Measurements from ENCODE around the gene FAM171A1.
"Not testable (repeated sequence)": the region's sequence is repeated elsewhere in the genome, so short reads cannot be mapped to it uniquely, and the experiment has no call there.

The FAM171A1 gene

DNA sequence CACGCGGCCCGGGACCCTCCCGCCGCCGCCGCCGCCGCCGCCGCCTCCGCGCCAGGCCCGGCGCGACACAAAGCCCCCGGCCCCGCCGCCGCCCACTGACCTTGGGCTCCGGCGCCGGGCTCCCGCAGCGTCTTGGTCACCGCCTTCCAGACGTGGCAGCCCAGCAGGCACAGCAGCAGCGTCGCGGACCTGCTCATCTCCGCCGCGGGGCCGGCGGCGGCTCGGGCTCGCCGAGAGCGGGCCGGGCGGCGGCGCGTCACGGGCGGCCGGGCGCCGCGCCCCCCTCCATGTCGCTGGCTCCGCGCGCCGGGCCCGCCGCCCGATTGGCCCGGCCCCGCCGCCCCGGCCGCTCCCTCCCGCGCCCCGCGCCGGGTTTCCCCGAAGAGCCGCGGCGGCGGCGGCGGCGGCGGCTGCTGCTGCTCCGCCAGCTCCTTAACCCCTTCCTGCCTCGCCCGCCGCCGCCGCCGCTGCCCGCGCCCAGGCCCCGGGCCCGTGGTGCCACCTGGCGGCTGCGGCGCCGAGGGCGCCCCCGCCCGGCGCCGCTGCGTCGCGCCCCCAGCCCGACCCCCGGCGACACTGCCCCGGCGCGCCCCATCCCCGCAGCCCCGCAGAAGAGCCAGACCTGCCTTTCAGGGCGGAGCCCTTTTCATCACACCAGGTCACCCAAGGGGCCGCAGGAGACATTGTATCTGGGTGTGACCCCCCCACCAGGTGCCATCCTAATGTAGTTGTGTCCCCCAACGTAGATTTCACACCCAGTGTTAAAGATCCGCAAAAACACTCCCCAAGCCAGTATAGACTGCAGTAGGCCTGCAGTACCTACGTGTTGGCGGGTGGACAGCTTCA is at the start of gene FAM171A1:
Gene FAM171A1, minus strand, starts transcription at position 434 of the 846 bp plus-strand sequence. Its CDS starts 237 bp downstream, at position 197.
- DNase-seq, result peak; percentile 74

- no peak for DNase-seq
Observed at GRCh38 chr10:15420858-15421257, 49.8 kb upstream of the FAM171A1 start.

DNA sequence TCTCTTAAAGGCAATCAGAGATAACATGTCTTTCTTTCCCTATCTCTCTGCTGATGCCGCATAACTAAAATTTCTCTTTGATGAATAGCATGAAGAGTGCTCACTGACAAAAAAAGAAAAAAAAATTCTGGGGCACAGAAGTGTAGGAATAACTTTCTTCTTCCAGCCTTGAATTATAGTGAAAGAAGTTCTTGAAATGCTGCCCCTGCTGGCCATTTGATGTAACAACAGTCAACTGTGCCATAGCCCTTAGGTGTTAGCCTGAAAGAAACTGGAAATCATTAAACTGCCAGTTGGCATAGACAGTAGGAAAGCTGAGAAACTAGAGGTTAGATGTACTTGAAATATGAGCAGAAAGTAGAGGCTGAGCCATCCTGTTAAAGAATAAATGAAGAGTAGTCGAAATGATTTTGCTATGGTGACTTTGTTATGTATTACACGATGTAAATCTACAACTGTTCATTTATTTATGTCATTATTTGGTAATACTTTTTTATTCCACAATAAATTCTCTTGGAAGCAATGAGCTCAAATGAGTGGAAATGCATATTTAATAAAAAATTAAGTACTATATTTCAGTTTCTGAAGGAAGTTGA is 48.3 kb upstream of the FAM171A1 start:
- peak; percentile 30 for DNase-seq

GRCh38 chr10:15416034-15416433 is 44.9 kb upstream of the FAM171A1 start:
- no peak for DNase-seq

GRCh38 chr10:15411010-15411409 is 39.9 kb upstream of the FAM171A1 start:
- no peak for DNase-seq

- not testable (repeated sequence) for DNase-seq
Observed at GRCh38 chr10:15409350-15409749, 38.3 kb upstream of the FAM171A1 start.

- DNase-seq, result no peak
Observed at GRCh38 chr10:15408557-15408956, 37.5 kb upstream of the FAM171A1 start.

GRCh38 chr10:15405319-15405718 is 34.2 kb upstream of the FAM171A1 start:
- DNase-seq, result no peak

DNA sequence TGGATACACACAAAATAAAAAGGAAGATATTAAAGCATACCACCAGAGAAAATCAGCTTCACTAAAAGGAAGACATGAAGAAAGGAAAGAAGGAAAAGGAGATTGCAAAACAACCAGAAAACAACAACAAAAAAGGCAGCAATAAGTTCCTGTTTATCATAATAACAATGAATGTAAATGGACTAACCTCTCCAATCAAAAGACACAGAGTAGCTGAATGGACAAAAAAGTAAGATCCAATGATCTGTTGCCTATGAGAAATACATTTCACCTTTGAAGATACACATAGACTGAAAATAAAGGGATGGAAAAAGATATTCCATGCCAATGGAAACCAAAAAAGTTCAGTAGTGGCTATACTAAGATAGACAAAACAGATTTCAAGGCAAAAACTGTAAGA is 30.3 kb upstream of the FAM171A1 start:
- DNase-seq, result no peak

DNA sequence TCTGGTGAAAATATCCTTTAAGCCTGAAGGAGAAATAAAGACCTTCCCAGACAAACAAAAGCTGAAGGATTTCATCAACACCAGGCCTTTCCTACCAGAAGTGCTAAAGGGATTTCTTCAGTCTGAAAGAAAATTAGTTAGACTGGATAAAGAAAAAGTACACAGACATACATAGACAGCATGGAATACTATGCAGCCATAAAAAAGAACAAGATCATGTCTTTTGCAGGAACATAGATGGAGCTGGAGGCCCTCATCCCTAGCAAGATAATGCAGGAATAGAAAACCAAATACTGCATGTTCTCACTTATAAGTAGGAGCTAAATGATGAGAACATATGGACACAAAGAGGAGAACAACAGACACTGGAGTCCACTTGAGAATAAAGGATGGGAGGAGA is 29.4 kb upstream of the FAM171A1 start:
- not testable (repeated sequence) for DNase-seq

GRCh38 chr10:15399060-15399661 is 28.1 kb upstream of the FAM171A1 start:
- no peak for DNase-seq

- DNase-seq, result no peak
Observed at GRCh38 chr10:15395935-15396334, 24.8 kb upstream of the FAM171A1 start.

DNA sequence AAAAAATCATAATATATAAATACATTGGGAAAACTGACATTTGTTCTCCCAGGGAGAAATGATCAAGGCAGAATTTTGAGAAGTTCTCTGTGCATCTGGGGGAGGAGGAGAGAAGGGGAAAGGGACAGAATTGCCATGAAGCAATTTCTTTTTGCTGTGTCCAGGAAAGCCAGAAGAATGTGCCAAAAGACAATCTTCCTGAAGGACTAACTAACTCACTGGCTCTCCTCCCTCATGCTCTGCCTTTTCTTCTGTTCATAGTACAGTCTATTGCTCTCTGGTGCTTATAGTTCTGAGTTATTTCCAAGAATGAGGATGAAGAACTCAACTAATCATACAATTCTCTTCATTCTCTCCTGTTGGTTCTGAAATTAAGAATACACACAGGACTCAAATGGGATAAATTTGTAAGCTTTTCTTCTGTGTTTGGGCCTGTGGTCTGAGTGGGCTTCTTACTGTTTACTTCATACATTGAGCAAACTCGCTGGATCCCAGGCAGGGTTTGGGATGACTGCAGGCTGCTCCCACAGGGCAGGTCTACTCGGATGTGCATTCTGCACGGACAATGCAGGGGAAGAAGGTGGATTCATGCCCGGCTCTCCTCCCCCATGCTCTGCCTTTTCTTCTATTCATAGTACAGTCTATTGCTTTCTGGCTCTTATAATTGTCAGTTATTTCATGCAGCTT is 22.2 kb upstream of the FAM171A1 start:
- DNase-seq, result no peak

DNA sequence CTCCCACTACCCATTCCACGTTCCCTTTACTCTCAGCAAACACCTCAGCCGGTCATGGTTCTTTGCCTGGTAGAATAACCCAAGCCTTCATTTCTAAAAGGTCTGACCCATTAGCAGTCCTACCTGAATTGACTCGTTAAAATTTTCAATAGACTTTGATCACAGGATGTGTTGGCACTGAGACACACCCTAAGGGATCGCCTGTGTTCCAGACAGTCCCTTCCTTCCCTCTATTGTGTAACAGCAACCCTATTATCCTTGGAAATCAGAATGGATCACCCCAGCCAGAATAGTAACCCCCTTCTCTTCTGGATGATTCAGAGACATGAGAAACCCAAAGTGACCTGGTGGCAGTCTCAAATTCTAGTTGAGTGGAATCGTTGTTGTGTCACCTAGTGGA is 20.4 kb upstream of the FAM171A1 start:
- DNase-seq, result no peak

- not testable (repeated sequence) for DNase-seq
Observed at GRCh38 chr10:15388172-15388571, 17.1 kb upstream of the FAM171A1 start.

DNA sequence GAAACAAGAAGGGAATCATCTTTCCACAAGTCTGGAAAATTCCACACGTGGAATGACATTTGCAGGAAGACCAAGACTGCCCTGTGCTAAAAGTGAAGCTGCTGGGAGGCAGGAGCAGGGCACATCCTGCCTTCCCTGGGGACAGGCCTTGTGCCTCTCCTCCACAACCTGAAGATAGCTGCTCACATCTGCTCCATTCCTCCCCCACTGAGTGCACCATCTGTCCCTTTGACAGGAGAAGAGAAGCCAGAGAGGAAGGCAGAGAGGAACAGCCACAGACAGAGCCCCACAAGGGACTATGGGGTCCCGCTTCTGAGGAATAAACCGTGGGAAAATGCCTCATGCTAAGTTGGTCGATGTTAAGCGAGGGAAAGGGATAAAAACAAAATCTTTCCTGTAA is 15.9 kb upstream of the FAM171A1 start:
- DNase-seq, result no peak

- no peak for DNase-seq
Observed at GRCh38 chr10:15385552-15386455, 14.7 kb upstream of the FAM171A1 start.

- no peak for DNase-seq
Observed at GRCh38 chr10:15381420-15381819, 10.3 kb upstream of the FAM171A1 start.

- DNase-seq, result no peak
Observed at GRCh38 chr10:15379078-15379477, 8.0 kb upstream of the FAM171A1 start.

DNA sequence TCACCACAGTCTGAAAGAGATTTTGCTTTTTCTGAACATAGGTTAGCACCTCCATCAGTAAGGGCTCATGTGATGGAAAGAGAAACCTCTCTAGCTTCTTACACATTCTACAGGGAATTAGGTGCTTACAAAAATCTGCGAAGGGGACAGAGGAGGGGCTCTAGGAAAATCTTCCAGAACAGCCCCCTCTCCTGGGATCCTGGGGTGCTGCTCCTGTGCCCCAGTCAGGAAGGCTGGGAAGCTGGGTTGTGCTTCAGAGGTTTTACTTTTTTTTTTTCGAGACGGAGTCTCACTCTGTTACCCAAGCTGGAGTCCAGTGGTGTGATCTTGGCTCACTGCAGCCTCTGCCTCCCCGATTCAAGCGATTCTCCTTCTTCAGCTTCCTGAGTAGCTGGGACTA is 7.5 kb upstream of the FAM171A1 start:
- DNase-seq, result no peak

DNA sequence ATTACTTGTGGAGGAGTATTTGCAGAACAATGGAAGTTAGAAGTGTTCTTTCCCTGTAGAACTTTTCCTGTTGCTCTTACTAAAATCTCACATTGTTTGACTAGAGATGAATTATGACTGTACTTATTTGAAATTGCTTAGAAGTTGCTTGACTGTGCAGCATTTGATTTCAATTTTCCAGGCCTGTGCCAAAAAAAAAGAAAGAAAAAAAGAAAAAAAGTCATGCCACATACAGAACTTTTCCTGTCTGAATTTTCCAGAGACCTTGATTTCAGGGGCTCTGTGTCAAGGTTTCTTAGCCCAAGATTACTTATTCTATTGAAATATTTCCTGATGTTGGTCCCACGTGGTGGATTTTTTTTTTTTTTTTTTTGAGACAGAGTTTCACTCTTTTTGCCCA is 3.5 kb upstream of the FAM171A1 start:
- no peak for DNase-seq

DNA sequence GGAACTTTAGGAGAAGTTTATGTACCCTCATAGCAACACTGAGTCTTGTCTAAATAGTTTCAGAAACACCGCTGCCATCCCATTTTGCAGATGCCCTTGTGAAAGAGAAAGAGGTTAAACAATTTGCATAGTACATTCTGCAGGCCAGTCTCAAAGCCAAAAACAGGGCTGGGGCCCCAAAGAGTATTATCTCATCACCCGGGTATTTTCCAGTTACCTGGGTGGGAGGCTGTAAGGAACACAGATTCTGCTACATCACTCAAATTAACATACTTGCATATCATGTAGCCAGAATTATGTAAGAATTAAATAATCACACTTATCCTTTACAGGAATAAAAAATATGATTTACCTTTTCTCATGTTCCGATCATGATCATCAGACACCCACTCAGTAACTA is 3.1 kb upstream of the FAM171A1 start:
- DNase-seq, result no peak

Measured in fibroblast of skin of right biceps (primary cell).